Measurements from ENCODE around the gene INTS14.
"Not testable (repeated sequence)": the region's sequence is repeated elsewhere in the genome, so short reads cannot be mapped to it uniquely, and the experiment has no call there.

Gene INTS14

DNA sequence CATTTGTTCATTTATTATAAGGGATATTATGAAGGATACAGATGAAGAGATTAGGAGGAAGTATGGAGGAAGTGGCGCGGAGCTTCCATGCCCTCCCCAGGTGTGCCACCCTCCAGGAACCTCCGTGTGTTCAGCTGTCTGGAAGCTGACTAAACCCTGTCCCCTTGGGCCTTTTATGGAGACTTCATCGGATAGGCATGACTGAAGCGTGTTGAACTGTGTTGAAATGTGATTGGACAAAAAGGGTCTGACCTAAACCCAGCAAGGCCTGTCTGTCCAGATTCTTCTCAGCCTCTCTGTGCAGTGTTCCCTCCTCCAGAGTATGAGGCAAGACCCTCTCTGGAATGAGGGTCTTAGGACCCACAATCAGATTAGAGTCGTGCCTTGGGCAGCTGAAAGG, 49.0 kb downstream of the INTS14 start:
- Histone ChIP-seq H3K36me3 (ENCODE audit: control insufficient read depth, insufficient read depth, low read length) (peaks cover 6% of the 10 kb centered on the region), H3K9ac (ENCODE audit: low read length) (no peak overlapping the region), H3K4me1 (ENCODE audit: control insufficient read depth, insufficient read depth, low read length) (no peaks in the 10 kb centered on the region), H3K27me3 (ENCODE audit: control insufficient read depth, insufficient read depth, low read length) (no peaks in the 10 kb centered on the region), H3K4me3 (ENCODE audit: low read length) (no peak overlapping the region), H3K27ac (ENCODE audit: low read depth, low read length) (no peak overlapping the region)

DNA sequence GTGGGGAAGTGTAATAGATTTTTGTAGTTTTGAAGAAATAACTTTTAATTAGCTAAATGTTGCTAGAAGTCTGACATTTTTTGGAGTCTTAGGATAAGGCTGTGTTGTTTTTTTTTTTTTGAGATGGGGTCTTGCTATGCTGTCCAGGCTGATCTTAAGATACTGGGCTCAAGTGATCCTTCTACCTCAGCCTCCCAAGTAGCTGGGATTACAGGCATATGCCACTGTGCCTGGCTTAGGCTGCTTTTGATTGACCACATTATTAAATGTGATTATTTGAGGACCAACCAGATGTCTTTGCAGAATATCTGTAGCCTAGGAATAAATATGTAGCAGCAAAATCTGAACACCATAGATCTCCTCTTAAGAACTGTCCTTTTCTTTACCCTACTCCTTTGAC, 51.0 kb downstream of the INTS14 start:
- Histone ChIP-seq H3K9ac (ENCODE audit: low read length) (no peak overlapping the region), H3K4me3 (ENCODE audit: low read length) (no peak overlapping the region), H3K27ac (ENCODE audit: low read depth, low read length) (no peak overlapping the region), H3K36me3 (ENCODE audit: control insufficient read depth, insufficient read depth, low read length) (peaks cover 5% of the 10 kb centered on the region), H3K4me1 (ENCODE audit: control insufficient read depth, insufficient read depth, low read length) (no peaks in the 10 kb centered on the region), H3K27me3 (ENCODE audit: control insufficient read depth, insufficient read depth, low read length) (no peaks in the 10 kb centered on the region)

DNA sequence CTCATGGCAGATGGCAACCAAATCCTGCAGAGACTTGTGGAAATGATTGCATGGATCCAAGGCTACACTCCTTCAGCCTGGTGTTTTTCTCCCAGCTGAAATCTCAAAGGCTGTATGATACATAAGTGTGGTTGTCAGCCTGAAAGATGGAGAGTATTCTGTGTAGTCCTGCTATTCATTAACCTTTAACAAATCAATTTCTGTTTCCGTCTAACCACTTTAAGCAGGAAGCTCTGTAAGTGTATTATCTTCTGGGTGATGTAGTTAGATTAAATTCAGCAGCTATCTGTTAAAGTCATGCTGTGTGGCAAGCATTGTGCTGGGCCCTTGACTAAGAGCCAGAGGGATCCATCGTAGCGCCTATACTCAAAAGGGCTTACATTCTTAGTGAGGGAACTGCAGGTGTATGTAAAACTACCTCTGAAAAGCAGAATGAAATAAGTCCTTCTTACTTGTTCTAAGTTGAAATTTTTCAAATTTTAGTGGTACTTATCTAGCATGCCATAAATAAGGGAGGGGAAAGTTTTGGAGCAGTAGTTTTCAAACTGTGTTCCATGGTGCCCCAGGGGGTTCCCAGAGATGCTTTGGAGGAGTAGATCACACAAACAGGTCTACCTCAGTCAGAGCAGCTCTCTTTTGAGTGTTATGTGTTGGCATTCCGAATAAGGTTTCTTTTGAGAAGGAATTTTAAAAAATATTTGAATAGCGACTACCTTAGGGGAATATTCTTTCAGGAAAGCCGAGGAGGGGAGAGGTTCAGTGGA, 51.8 kb downstream of the INTS14 start:
- Histone ChIP-seq H3K27me3 (ENCODE audit: control insufficient read depth, insufficient read depth, low read length) (no peaks in the 10 kb centered on the region), H3K36me3 (ENCODE audit: control insufficient read depth, insufficient read depth, low read length) (peaks cover 5% of the 10 kb centered on the region), H3K4me3 (ENCODE audit: low read length) (no peak overlapping the region), H3K27ac (ENCODE audit: low read depth, low read length) (no peak overlapping the region), H3K4me1 (ENCODE audit: control insufficient read depth, insufficient read depth, low read length) (no peaks in the 10 kb centered on the region), H3K9ac (ENCODE audit: low read length) (no peak overlapping the region)

DNA sequence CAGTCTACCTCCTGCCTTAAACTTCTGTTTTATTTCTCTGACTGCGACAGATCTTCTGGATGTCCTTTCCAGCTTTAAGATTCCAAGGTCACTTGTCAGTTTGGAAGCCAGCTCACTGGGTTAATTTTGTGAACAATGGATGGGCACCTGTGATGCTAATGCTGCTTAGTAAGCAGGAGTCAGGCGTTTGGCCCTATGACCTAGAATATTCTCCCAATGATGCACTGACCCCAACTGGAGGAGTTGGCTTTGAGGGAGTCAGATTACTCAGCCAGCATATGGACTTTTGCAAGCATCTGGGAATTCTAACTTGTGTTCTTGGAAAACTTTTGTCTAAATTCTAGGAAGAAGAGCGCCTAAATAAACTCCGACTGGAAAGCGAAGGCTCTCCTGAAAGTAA, 52.6 kb downstream of the INTS14 start:
- no peak overlapping the region for H3K27ac ChIP-seq (ENCODE audit: low read depth, low read length)
- no peak overlapping the region for H3K4me3 ChIP-seq (ENCODE audit: low read length)
- H3K9ac ChIP-seq (ENCODE audit: low read length) = no peak overlapping the region
- no peaks in the 10 kb centered on the region for H3K27me3 ChIP-seq (ENCODE audit: control insufficient read depth, insufficient read depth, low read length)
- H3K4me1 ChIP-seq (ENCODE audit: control insufficient read depth, insufficient read depth, low read length) = no peaks in the 10 kb centered on the region
- peaks cover 2% of the 10 kb centered on the region for H3K36me3 ChIP-seq (ENCODE audit: control insufficient read depth, insufficient read depth, low read length)

DNA sequence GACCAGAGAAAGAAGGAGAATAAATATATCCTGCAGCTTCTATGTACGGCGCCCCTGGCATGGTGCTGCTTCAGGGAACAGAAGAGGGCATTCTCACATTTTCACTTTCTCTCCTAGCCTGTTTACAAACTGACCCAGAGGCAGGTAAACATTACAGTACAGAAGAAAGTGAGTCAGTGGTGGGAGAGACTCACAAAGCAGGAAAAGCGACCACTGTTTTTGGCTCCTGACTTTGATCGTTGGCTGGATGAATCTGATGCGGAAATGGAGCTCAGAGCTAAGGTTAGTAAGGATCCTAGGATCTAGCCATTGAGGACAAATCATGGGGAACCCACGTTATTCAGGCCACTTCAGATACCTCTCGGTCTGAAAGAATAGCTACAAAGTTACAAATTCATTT, 54.3 kb downstream of the INTS14 start:
- Histone ChIP-seq H3K9ac (ENCODE audit: low read length) (no peak overlapping the region), H3K27me3 (ENCODE audit: control insufficient read depth, insufficient read depth, low read length) (no peaks in the 10 kb centered on the region), H3K4me3 (ENCODE audit: low read length) (no peak overlapping the region), H3K36me3 (ENCODE audit: control insufficient read depth, insufficient read depth, low read length) (peaks cover 2% of the 10 kb centered on the region), H3K4me1 (ENCODE audit: control insufficient read depth, insufficient read depth, low read length) (no peaks in the 10 kb centered on the region), H3K27ac (ENCODE audit: low read depth, low read length) (no peak overlapping the region)

DNA sequence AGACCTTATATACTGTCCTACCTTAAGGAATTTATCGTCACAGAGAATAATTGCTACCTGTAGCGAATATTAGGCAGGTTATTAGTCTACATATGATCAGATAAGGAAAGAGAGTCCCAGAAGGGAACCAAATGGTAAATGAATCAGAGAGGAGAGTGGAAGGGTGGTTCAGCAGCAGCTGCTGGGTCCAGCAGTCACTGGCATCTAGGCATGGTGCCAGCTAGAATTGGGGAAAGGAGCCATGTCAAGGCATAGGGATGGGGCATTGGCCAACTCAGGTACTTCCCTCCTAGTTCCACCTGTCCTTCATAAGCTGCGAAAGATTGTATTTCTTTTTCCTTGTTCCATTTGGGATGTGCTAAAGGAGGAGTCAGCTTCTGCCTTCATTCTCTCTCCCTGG, 57.2 kb downstream of the INTS14 start:
- Histone ChIP-seq H3K36me3 (ENCODE audit: control insufficient read depth, insufficient read depth, low read length) (peaks cover 2% of the 10 kb centered on the region), H3K4me3 (ENCODE audit: low read length) (no peak overlapping the region), H3K27ac (ENCODE audit: low read depth, low read length) (no peak overlapping the region), H3K27me3 (ENCODE audit: control insufficient read depth, insufficient read depth, low read length) (no peaks in the 10 kb centered on the region), H3K9ac (ENCODE audit: low read length) (no peak overlapping the region), H3K4me1 (ENCODE audit: control insufficient read depth, insufficient read depth, low read length) (no peaks in the 10 kb centered on the region)

DNA sequence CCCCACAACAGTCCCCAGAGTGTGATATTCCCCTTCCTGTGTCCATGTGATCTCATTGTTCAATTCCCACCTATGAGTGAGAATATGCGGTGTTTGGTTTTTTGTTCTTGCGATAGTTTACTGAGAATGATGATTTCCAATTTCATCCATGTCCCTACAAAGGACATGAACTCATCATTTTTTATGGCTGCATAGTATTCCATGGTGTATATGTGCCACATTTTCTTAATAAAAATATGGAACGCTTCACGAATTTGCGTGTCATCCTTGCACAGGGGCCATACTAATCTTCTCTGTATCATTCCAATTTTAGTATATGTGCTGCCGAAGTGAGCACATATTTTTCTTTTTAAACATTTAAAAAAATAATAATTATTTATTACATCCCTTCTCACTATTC, 58.1 kb downstream of the INTS14 start:
- not testable (repeated sequence) for H3K36me3 ChIP-seq (ENCODE audit: control insufficient read depth, insufficient read depth, low read length)

DNA sequence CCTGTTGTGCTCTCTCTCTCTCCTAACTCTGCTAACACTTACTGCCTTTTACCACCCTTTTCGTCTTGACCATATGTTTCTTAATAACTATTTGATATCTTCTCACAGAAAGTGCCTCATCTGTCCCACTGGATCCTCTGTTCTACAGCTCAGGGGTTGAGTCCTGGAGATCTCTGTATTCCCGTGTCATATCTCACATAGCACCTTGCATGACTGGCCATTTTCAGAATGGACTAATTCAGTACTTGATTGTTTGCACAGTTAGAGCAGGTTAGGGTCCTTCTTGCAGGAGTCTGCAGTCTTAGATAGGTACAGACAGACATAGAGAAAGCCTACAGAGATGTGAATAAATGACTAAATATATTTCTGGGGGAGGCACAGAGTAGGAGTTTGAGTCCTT, 59.7 kb downstream of the INTS14 start:
- H3K27me3 ChIP-seq (ENCODE audit: control insufficient read depth, insufficient read depth, low read length) = no peaks in the 10 kb centered on the region
- H3K4me1 ChIP-seq (ENCODE audit: control insufficient read depth, insufficient read depth, low read length) = no peaks in the 10 kb centered on the region
- no peak overlapping the region for H3K4me3 ChIP-seq (ENCODE audit: low read length)
- H3K36me3 ChIP-seq (ENCODE audit: control insufficient read depth, insufficient read depth, low read length) = no peaks in the 10 kb centered on the region
- H3K27ac ChIP-seq (ENCODE audit: low read depth, low read length) = no peak overlapping the region
- no peak overlapping the region for H3K9ac ChIP-seq (ENCODE audit: low read length)

More for the DNA sequence above, 58.1 kb downstream of the INTS14 start:
- not testable (repeated sequence) for H3K27me3 ChIP-seq (ENCODE audit: control insufficient read depth, insufficient read depth, low read length); H3K4me1 ChIP-seq (ENCODE audit: control insufficient read depth, insufficient read depth, low read length); H3K4me3 ChIP-seq (ENCODE audit: low read length); H3K9ac ChIP-seq (ENCODE audit: low read length); H3K27ac ChIP-seq (ENCODE audit: low read depth, low read length)

DNA sequence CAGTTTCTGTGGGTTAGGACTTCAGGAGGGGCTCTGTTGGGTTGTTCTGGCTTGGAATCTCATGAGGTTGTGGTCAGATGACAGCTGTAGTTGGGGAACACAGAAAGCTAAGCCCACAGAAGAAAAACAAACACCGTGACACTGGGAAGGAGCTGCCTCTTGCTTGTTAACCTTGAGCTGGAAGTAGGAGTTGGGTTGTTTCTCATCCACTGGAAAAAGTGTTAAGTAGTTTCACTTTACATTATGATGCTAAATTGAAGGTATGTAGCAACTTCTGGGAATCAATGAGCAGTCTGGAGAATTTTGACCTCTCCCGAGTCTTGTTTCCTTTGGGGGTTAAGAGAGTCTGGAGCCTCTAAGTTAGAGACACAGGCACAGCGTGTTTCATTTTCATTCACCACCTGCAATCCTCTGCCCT, 60.2 kb downstream of the INTS14 start:
- Histone ChIP-seq H3K9ac (ENCODE audit: low read length) (no peak overlapping the region), H3K27me3 (ENCODE audit: control insufficient read depth, insufficient read depth, low read length) (no peaks in the 10 kb centered on the region), H3K27ac (ENCODE audit: low read depth, low read length) (no peak overlapping the region), H3K4me1 (ENCODE audit: control insufficient read depth, insufficient read depth, low read length) (no peaks in the 10 kb centered on the region), H3K4me3 (ENCODE audit: low read length) (no peak overlapping the region), H3K36me3 (ENCODE audit: control insufficient read depth, insufficient read depth, low read length) (no peaks in the 10 kb centered on the region)

DNA sequence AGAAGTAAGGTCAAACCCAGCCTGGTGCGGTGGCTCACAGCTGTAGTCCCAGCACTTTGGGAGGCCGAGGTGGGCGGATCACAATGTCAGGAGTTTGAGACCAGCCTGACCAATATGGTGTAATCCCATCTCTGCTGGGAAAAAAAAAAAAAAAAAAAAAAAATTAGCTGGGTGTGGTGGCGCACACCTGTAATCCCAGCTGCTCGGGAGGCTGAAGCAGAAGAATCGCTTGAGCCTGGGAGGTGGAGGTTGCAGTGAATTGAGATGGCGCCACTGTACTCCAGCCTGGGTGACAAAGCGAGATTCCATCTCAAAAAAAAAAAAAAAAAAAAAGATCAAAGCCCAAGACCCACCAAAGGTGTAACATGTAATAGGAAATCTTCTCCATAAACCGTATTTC, 61.6 kb downstream of the INTS14 start:
- not testable (repeated sequence) for H3K36me3 ChIP-seq (ENCODE audit: control insufficient read depth, insufficient read depth, low read length); H3K9ac ChIP-seq (ENCODE audit: low read length); H3K4me1 ChIP-seq (ENCODE audit: control insufficient read depth, insufficient read depth, low read length); H3K27me3 ChIP-seq (ENCODE audit: control insufficient read depth, insufficient read depth, low read length); H3K4me3 ChIP-seq (ENCODE audit: low read length); H3K27ac ChIP-seq (ENCODE audit: low read depth, low read length)

DNA sequence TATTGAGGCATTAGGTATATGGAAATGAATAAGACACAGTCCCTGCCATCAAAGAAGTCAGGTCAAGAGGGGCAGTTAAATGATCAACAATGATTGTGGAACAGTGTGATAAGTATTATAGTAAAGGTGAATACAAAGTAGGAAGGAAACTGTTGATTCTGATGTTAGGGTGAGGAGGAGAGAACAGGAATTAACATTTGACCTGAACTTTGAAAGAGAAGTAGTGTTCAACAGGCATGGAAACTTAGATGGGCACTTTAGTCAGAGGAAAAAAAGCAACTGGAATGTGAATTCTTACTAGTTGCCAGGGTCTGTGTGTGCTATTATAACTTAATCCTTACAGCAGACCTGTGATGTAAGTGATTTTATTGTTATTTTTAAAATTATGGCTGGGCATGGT, 63.1 kb downstream of the INTS14 start:
- Histone ChIP-seq H3K27ac (ENCODE audit: low read depth, low read length) (no peak overlapping the region), H3K27me3 (ENCODE audit: control insufficient read depth, insufficient read depth, low read length) (no peaks in the 10 kb centered on the region), H3K9ac (ENCODE audit: low read length) (no peak overlapping the region), H3K36me3 (ENCODE audit: control insufficient read depth, insufficient read depth, low read length) (no peaks in the 10 kb centered on the region), H3K4me1 (ENCODE audit: control insufficient read depth, insufficient read depth, low read length) (no peaks in the 10 kb centered on the region), H3K4me3 (ENCODE audit: low read length) (no peak overlapping the region)

DNA sequence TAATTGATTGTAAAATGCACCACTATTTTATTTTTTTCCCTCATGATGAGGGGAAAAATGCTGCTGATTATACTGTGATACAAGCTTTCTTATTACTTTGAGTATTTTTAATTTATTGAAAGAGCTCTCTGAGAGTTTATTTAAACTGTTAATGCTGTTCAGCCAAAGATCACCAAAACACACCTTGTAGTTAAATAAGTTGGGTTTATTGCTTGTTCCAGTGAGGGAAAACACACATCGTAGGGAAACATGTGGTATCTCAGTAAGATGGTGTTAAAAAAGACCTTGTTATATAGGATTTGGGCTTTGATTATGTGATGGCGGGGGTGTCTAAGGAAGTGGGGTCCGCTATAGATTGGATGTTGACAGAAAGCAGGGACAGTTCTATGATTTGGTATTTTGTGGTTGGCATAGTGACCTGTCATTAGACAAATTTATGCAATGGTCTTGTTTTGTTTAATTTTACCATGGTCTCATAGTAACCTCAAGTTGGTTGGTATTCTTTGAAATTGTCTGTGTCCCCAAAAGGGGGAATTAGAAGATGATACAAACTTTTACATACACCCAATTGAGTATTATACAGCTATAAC, 69.6 kb downstream of the INTS14 start:
- no peak overlapping the region for H3K27ac ChIP-seq (ENCODE audit: low read depth, low read length)
- H3K9ac ChIP-seq (ENCODE audit: low read length) = no peak overlapping the region
- no peaks in the 10 kb centered on the region for H3K36me3 ChIP-seq (ENCODE audit: control insufficient read depth, insufficient read depth, low read length)
- no peaks in the 10 kb centered on the region for H3K4me1 ChIP-seq (ENCODE audit: control insufficient read depth, insufficient read depth, low read length)
- no peaks in the 10 kb centered on the region for H3K27me3 ChIP-seq (ENCODE audit: control insufficient read depth, insufficient read depth, low read length)
- H3K4me3 ChIP-seq (ENCODE audit: low read length) = no peak overlapping the region

DNA sequence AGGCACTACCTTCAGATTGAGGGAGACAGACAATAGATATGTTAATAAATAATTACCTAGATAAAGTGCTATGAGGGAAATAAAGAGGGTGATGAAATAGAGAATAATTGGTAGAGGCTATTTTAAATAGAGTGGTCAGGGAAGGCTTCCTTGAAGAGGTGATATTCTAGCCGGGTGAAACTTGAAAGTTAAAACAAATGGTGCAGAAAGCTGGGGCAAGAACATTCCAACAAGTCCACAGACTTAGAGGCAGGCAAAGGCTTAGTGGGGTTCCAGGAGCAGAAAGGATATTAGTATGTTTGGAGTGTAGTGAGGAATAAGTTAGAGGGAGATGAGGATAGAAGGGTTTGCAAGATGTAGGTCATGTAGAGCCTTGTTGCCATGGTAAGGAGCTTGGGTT, 70.6 kb downstream of the INTS14 start:
- Histone ChIP-seq H3K27me3 (ENCODE audit: control insufficient read depth, insufficient read depth, low read length) (no peaks in the 10 kb centered on the region), H3K36me3 (ENCODE audit: control insufficient read depth, insufficient read depth, low read length) (no peaks in the 10 kb centered on the region), H3K4me3 (ENCODE audit: low read length) (no peak overlapping the region), H3K27ac (ENCODE audit: low read depth, low read length) (no peak overlapping the region), H3K9ac (ENCODE audit: low read length) (no peak overlapping the region), H3K4me1 (ENCODE audit: control insufficient read depth, insufficient read depth, low read length) (no peaks in the 10 kb centered on the region)
